Measurements from ENCODE around the gene NECTIN2.
A peak's percentile ranks its signal among the peaks of the same experiment; 100 is the strongest.

- TF ChIP-seq EZH2 (IDR thresholded peaks at IDR 0.05; ENCODE audit: low read length, unreplicated experiment) = no peak
- TF ChIP-seq, protein P1, sequence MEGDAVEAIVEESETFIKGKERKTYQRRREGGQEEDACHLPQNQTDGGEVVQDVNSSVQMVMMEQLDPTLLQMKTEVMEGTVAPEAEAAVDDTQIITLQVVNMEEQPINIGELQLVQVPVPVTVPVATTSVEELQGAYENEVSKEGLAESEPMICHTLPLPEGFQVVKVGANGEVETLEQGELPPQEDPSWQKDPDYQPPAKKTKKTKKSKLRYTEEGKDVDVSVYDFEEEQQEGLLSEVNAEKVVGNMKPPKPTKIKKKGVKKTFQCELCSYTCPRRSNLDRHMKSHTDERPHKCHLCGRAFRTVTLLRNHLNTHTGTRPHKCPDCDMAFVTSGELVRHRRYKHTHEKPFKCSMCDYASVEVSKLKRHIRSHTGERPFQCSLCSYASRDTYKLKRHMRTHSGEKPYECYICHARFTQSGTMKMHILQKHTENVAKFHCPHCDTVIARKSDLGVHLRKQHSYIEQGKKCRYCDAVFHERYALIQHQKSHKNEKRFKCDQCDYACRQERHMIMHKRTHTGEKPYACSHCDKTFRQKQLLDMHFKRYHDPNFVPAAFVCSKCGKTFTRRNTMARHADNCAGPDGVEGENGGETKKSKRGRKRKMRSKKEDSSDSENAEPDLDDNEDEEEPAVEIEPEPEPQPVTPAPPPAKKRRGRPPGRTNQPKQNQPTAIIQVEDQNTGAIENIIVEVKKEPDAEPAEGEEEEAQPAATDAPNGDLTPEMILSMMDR (conservative IDR thresholded peaks at IDR 0.05; ENCODE audit: low read depth, low read length) = peak; percentile 76
- no peak for TF ChIP-seq EZH2phosphoT487 (IDR thresholded peaks at IDR 0.05; ENCODE audit: borderline replicate concordance, low read length)
Measured at GRCh38 chr19:44800461-44800860, 45.6 kb upstream of the NECTIN2 start.

All from PC-3 (cell line).